GM19468 (cell line): Measurements from ENCODE around the gene STYXL1.

ENCODE experiments used
- ATAC-seq: cut with Tn5 transposase; IDR thresholded peaks from one replicate; pipeline ENCODE4 v1.9.1; 2021; ENCODE audit warnings: mild to moderate bottlenecking, moderate library complexity, moderate number of reproducible peaks; ENCODE audit not compliant: unreplicated experiment; ENCODE audit errors: extremely low read depth

The STYXL1 gene

DNA sequence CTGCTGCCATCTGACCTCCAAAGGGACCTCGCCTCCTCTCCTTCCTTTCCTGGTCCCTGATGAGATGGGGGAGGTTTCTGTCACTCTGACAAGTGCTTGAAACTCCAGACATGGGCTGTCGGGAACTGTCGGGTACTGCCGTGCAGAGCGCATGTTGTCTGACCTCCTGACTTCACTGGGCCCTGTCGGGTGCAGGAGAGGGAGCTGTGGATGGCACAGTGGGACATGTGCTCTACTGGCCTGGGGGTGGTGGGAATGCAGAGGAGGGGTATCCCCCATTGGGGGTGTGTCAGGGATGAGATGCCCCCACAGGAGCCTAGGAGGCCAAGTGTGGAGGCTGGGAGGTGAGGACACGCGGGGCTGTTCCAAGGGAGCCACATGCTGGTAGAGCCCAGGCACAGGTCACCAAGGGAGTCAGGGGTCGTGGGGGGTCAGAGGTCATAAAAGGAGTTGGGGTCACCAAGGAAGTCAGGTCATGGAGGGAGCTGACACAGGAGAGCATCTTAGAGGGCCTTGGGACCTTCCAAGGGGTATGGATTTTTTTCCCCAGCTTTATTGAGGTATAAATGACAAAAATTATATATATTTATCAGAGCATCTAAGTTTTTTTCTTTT is 84.3 kb downstream of the STYXL1 start:
- ATAC-seq, result no peak

DNA sequence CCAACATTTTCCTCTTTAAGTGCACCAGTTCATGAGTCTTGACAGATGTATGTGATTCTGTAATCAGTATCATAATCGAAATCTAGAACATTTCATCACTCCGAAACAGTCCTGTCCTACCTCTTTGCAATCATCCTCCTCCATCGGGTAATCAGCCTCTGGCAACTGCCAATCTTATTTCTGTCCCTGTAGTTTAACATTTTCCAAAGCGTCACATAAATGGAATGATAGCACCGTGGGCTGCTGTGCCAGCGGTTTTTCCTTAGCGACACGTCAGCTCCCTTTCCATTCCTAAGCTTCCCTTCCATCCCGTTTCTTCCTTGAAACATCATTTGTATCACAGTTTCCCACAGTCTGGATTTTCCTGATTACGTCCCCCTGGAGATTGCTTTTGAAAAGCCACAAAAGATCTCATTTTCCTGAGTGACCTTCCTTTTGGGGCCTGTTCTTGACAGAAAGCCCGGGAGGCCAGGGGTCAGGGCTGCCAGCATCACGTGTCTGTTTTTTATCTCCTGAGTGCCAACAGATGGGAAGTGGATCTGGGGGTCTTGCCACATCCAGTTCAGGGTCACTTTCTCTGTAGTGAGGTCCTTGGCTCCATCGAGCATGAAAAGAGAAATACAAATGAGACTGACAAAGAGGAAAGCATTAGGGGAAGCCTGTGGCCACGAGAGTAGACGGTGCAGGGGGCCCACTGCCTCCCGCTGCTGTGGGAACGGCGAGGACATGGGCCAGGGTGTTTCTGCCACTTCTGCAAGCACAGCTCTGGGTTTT is 85.0 kb downstream of the STYXL1 start:
- no peak for ATAC-seq

GRCh38 chr7:75961218-75961617 is 86.6 kb downstream of the STYXL1 start:
- ATAC-seq, result no peak

- ATAC-seq, result no peak
Measured at GRCh38 chr7:75960372-75960771, 87.4 kb downstream of the STYXL1 start.

DNA sequence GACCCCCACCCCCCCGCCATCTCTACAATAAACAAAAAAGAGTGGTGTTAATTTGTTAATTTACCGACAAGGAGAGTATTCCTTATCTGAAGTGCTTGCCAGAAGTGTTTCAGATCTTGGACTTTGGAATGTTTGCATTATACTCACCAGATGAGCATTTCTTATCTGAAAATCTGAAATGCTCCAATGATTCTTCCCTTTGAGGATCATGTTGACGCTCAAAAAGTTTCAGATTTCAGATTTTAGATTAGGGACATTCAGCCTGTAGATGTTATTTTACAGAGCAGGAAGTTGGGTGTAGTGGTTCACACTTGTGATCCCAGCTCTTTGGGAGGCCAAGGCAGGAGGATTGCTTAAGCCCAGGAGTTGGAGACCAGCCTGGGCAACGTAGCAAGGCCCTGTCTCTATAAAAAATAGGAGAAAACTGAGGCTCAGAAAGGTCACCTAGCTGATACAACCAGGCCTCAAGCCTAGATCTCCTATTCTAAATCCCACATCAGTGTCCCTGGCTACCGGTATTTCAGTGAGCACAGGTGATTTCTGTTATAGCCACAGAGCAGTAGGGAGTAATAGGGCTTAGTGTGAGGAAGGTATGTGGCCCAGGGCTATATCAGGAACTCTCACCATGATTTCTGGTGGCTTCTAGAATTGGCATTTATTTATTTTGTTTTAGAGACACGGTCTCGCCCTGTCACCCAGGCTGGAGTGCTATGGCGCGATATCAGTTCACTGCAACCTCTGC is 88.8 kb downstream of the STYXL1 start:
- no peak for ATAC-seq

DNA sequence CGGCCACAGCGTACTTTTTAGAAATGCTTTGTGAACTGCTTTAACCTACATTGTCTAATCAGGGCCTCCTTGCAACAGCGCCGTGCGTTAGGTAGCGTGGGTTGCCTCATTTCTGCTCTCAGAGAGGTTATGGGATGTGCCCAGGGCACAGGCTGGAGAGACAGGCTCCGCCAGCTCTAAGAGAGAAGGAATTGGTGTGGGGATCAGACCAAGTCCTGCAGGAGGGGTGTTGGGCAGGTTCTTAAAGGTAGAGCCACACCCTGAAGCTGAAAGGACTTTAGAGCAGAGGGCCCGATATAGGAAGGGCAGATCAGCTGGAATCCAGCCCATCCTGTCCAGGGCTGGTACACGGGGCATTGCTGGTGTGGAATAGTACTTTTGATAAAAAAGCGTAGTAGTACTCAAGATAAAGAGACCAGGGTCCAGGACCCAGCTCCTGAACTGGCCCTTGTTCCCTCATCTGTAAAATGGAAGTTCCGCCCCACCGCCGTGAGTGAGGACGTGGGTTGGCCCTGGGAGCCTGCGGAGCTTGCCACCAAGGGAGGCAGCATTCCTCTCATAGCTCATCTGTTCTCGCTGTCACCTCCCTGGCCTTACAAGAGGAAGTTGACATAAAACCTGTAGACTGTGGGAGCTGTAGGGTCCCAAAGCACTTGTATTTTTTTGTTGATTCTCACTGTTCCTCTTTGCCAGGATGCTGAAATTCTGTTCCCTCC is 90.6 kb downstream of the STYXL1 start:
- ATAC-seq, result no peak

GRCh38 chr7:75955331-75955955 is 92.4 kb downstream of the STYXL1 start:
- no peak for ATAC-seq

- no peak for ATAC-seq
Measured at GRCh38 chr7:75953931-75954330, 93.9 kb downstream of the STYXL1 start.

DNA sequence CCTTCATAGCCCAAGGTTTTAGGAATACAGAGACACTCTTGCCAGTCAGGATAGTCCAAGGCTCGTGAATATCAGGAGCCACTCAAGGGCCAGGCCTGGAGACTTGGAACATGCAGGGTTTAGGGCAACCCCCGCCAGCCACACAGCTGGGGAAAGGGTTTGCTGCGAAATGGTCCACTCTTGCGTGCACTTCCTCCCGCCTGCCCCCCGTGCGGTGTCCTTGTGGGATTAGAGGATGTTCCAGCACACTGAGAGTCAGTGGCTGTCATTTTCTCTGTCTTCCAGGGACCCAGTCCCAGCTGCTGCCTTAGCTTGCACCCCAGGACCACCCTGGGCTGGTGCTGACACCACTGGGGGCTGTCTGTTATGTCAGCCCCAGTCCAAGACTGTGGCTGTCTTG is 94.4 kb downstream of the STYXL1 start:
- ATAC-seq, result no peak

DNA sequence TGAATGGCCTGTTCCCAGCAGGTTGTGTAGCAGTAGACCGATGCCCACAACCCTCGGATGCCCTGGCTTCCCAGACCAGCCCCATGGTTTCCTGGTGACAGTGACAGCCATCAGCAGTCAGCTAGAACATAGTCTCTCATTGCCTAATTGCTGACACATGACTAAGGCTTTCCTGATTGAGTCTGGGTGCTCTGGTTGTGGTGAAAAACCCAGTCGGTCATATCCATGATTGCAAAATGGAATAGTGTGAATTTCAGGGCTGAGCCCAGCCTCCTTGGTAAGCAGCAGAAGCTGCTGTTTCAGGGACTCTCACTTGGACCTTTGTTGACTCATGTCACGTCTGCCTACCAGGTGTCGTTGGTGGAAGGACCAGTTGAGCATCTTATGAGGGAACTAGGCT is 96.3 kb downstream of the STYXL1 start:
- no peak for ATAC-seq

DNA sequence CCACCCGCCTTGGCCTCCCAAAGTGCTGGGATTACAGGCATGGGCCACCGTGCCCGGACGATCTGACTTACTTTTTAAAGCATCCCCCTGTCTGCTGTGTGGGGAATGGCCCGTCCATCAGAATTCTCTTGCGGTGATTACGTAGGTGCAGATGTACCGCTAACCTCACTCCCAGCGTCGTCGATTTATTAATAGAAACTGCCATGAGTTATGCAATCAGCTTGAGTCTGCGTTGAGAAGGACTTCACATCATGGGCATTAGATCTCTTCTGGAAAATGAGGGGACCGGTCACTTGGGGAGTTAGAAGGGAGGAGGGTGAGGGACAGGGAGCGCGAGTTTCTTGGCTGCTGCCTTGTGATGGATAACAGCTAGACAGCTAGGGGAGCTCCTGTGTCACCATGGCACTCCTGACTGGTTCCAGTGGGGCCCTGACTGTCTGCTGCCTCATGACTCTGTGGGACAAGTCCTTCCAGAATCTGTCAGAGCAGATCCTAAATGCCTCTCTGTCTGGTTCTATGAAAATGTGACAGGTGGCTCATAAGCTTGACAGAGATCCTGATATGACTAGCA is 97.6 kb downstream of the STYXL1 start:
- no peak for ATAC-seq

- ATAC-seq, result no peak
Measured at GRCh38 chr7:75948179-75948578, 99.6 kb downstream of the STYXL1 start.
